Measurements from ENCODE around the gene PAN3.

The PAN3 gene

DNA sequence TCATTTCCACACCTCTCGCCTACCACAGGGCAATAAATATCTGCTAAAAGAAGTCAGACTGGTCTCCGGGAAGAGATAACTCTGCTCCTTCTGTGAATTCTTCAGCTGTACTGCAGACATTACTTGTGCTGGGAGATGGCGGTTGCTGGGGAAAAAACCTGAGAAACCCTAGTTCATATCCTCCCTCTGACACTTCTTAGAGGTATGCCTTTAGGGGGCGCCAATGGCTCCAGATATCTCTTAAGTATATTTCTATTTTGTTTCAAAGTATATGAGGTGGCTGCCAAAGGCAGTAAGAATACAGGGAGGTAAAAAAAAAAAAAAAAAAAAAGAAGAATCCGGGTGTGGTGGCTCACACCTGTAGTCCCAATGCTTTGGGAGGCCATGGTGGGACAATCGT lies 175.2 kb downstream of the PAN3 start:
- peak; percentile 24 for DNase-seq (ENCODE audit: low spot score)

DNA sequence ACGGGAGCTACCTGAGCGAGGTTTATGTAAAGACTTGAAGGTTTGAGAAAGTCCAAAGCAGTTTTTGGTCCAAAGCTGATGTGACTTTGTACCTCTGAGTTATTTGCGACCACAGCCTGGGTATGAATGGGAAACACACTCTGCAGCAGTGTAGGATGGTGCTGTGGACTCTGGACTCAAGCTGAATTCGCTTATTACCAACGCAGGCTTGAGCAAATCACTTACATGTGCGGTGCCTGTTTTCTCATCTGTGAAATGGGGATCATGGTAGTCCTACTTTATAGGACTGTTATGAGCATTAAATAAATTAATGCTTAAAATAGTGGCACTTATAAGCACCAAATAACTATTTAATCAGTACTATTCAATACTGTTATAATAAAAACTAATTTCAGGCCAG lies 176.5 kb downstream of the PAN3 start:
- DNase-seq (ENCODE audit: low spot score), result no peak

DNA sequence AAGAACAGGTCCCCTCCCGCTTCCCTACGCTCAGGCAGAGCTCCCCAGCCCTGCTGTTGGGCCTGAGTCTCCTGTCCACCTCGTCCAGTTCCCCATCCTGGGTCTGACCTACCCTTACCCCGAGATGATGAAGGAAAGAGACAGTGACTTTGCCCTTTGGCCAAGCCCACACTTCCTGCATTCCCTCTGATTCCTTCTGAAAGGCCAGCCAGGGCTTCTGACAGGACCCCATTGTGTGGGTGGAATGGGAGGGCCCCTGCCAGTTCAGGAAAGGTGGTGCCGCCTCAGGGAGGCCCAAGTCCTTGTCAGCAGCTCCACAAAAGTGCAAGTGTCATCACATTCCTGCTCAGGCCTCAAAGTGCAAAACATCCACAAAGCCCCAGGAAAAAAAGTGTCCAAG lies 177.8 kb downstream of the PAN3 start:
- no peak for DNase-seq (ENCODE audit: low spot score)

DNA sequence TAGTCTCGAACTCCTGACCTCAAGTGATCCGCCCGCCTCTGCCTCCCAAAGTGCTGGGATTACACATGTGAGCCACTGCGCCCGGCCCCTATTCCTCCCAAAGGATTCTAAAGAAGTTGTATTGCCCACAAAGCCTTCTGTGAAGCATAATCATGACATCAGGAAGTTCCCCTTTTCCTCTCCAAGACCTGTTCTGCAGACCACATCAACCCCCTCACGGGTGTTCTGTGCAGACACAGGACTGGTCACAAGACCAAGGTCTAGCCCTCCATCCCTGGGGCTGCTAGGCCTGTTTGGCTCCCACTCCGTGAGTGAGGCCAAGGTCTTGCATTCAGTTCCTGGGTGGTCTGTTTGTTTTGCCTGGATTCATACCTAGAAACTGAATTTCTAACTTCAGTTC lies 178.5 kb downstream of the PAN3 start:
- no peak for DNase-seq (ENCODE audit: low spot score)

DNA sequence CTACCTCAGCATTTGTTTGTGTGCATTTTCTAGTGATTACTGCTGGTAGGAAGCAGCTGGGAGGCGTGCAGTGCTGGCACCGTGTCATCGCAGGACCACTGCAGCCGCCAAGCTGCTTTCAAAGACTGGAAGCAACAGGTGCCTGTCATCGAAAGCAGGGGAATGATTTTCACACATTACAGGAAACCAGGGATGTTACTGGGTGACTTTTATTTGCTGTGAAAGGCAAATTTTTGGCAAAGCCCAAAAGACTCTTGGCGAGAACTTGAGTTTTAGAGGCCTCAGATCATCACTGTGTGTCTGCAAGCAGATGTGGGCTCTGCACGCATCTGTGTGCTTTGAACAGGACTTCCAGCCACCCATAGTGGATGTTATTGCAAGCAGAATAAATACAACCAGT lies 180.2 kb downstream of the PAN3 start:
- no peak for DNase-seq (ENCODE audit: low spot score)

DNA sequence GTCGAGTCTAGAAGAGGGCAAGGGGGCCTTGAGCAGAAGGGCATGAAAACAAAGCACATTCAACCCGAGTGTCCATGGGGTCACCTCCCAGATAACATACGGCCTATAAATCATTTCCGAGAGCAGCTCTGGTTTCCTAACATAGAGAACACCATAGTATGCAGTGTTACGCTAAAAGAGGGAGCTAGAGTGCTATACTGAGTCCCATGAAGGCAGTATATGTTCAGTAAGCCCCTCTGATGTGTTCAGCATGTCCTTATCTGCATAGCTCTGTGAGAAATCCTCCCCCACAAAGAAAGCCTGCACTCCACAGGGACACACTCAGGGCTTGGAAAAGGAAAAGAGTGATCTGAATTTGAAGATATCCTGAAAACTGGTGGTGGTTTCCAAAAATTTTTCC lies 181.2 kb downstream of the PAN3 start:
- no peak for DNase-seq (ENCODE audit: low spot score)

DNA sequence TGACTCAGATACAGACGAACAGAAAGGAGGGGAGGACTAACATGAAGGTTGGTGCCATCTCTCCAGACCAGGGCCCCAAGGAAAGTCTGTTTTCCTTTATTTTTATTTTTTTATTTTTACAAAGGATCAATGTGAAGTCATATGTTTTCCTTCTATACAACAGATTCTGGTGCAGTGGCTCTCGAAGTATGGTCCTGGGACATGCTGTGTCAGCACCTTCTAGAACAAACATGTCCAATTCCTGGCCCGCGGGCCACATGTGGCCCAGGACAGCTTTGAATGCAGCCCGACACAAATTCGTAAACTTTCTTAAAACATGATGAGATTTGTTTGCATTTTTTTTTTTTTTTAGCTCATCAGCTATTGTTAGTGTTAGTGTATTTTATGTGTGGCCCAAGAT lies 181.9 kb downstream of the PAN3 start:
- DNase-seq (ENCODE audit: low spot score), result no peak

DNA sequence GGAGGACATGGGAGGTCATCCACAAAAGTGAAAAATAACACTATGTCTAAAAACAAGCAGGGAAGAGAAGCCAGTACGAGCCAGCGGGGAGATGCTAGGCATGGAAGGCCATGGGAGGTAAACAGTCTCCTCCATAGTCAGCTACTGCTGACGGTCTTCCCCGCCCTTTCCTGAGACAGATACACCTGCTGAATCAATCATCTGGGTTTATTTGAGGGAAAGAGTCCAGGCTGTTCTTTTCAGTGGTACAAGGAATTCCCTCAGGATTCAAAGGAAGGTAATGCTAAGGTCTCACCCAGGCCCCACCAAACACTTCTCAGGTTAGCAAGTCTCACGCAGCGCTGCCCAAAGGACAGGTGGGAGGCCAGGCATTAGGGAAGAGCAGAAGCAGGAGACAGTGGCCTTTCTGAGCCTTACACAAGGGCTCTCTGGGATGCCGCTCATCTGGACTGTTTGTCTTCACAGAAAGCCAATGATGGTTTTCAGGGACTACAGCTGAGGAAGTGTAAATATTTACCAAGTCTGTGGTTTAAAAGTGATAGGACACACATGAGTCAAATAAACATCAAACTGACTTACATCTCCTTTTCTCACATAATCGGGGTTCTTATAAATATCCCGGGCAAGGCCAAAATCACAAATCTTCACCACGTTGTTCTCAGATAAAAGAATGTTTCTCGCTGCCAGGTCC lies 182.7 kb downstream of the PAN3 start:
- no peak for DNase-seq (ENCODE audit: low spot score)

DNA sequence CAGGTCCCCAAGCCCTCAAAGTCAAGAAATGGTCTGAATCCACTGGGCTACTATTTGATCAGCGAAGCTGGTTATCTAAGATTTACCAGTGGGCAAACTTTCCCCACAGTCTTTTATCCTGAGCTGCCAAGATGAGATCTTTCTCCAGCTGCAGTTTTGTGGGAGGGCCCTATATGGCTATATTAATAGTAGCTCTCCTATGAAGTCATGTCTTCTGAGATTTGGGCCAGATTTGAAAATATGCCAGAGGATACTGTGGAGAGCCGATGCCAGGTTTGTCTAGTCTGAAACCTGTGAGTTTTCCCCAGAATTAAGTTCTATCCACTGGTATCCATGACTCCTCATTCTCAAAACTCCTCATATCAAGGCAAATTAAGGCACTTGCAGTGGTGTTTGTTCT lies 183.4 kb downstream of the PAN3 start:
- no peak for DNase-seq (ENCODE audit: low spot score)

DNA sequence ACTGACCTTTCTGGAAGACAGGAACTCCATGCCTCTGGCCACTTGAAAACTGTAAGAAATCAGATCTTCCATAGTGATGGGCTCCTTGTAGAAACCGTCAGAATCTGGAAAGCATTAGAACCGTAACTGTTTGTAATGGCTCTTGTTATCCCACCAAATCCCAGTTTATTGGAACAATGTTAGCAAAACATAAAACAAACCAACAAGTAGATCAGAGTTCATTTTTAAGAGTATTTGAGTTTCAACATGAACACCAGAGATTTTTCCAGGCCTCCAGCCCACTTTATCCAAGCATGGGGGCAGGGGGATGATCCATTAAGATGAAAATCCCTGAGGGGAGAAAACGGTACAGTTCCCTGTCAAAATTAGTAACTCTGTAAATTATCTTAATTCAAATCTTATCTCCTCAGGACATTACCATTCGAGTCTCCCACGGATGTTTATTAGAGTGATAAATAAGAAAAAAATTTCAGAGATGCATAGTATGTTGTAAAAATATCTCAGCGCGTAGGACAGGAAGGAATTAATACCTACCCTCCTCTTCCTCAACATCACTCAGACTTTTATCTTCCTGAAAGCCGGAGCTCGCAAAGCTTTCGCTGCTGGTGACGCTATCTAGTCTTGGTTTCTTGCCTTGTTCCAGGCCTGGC lies 184.0 kb downstream of the PAN3 start:
- no peak for DNase-seq (ENCODE audit: low spot score)

DNA sequence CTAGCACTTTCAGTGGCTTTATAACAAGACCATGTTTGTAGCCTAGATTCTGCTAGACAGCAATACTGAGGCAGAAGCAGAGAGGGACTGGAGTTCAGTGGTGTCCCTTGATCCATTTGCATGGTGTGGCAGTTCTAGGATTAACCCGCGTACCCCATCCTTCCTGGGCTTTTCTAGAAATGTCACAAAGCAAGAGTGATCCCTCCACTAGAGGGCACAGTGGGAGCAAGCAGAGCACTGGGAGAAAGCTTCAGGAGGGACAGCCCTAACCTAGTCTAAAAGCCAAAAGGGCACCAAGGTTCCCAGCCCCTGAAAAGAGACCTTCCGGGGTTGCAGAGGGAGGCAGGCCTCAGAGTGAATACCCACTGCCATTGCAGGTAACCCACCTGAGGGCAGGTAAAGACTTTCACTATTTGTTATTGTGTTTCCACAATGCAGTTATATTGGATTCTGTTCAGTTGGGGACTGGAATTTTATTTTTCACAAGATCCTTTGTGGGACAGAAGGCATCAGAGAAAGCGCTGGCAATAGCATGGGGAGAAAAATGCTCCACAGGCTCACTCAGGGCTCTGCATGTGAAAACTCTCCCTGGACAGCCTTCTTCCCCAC lies 185.9 kb downstream of the PAN3 start:
- DNase-seq (ENCODE audit: low spot score), result peak; percentile 66

DNA sequence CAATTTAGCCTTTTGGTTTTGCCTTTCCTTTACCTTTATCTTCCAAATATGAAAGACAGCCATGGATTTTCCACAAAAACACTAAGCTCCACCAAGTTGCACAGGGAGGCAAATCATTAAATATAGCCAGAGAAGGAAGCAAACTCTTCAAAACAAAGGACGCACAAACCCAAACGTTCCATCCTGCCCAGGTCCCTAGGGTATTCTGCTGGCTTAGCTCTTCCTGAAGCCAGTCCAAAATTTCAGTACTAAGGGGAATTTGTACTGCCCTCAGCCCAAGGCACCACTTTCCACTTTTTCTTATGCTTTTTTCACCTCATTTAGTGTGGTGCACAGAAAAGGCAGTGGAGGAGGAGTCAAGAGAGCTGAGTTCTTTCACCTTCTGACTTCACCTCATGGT lies 186.7 kb downstream of the PAN3 start:
- DNase-seq (ENCODE audit: low spot score), result no peak

DNA sequence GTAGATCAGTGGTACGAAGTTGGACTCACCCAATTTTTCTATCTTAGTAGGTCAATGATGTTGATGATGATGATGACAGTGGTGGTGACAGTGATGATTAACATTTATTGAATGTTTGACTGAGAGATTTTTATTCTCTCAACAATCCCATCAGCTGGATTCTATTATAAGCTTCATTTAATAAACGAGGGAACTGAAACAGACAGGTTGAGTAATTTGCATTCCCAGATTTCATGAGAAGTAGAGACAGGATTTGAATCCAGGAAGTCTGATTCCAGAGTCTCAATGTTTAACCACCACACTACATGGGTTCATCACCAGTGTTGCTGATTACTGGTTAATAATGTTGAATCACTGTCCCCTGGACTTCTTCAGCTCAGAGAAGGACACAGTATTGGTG lies 187.7 kb downstream of the PAN3 start:
- no peak for DNase-seq (ENCODE audit: low spot score)

DNA sequence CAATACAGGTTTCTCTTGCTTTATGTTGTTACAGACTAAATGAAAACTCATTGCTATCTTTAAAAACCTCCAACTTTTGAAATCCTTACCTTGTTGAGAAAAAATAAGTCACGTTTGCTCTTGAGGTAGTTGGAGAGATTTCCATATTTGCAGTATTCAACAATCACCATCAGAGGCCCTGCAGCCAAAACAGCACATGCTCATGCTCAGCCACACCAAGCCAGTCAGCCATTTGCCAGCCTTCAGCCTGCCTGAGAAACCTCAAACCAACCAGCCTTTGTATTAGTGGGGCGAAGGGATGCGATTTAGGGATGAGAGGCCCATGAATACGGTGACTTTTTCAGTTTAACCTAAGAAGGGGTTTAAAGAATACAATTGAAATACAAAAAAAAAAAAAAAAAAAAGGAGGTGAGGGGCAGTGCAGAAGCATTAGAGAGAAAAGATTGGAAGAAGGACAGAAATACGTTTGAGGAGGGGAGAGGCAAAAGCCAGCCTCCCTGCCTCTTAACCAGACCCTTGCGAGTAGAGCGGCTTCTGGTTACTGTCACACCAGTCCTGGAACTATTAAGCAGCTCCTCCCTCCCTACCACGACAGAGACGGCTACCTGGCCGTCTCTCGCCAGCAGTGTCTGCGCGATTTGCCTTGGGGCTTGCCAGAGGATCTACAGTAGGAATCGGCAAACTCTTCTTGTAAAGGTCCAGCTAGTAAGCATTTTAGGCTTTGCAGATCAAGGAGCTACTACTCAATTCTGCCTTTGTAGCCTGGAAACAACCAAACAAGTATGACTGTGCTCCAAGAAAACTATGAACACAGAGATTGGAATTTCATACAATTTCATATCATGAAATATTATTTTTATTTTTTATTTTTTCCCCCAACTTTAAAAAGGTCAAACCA lies 189.3 kb downstream of the PAN3 start:
- no peak for DNase-seq (ENCODE audit: low spot score)

DNA sequence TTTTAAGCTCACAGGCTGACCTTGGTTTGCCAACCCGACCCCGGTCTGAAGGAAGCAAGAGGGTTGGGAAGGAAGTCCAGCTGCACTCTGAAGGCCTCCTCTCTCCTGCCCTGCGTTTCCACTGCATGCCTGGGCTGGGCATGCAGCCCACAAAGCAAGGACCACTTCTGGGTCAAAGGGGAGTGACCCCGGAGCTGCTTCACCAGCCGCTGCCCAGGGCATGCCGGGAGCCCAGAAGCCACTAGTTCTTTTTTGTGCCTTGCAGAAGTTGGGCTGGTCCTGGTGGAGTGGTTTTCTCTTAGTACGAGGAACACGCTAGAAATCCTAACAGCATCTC lies 189.9 kb downstream of the PAN3 start:
- DNase-seq (ENCODE audit: low spot score), result no peak

DNA sequence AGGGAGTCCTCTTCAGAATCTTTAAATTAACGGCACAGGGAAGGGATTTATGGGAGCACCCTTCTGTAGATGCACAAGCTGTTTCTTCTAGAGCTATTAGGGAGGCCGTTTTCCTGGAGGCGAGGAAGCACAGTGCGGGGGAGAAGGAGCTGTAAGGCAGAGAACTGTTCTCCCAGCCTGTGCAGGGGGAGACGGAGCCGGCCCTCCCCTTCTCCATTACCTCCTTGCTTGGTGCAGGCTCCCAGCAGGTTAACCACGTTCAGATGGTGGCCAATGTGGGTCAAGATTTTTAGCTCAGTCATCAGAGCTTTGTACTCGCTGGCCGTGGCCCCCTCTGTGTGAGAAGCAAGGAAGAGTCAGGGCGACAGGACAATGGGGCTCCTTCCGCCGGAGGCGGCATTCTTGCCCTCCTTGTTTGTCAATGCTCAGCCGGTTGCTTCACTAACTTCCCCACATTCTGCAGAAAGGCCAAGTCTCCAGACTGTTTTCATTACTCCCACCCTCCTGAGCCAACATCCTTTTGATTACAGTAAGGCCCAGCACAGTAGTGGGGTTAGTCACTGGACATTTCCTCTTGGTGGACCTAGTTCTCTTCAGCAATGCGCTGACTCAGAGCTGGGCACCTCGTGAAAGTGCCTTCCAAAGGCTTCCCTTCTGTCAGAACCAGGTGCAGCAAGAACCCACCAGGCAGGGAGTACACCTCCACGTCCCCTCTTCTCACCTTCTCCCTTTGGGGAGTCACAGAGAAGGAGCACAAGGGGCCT lies 191.2 kb downstream of the PAN3 start:
- no peak for DNase-seq (ENCODE audit: low spot score)

DNA sequence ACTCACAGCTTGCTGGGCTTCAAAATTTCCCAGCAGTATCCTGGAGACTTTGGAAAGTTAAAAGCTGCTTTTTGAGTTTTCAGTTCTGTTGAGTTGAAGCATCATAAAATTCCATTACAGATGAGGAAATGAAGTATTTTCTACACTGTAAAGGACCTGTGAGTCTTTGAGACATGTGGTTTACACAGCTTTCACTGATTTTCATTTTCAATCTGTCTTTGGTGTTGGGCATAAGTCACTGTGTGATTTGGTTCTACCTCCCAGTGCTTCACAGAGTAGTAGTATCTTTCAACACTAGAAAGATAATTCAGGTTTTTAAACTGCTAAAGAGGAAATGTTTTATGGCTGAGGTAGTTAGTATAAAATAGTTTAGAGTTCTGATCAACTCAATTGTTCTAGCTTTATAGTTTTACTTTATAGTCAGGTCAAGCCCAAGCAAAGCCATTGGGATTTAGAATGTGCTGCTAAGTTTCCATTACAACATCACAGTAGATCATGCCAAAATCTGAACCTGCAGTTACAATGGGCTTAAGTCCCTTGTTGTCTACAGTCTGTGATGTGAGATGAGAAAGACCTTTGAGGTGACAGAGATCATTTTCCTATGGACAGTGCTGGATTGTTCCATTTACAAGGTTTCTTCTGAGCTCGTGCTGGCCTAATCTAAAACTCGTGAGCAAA lies 195.0 kb downstream of the PAN3 start:
- DNase-seq (ENCODE audit: low spot score), result no peak

DNA sequence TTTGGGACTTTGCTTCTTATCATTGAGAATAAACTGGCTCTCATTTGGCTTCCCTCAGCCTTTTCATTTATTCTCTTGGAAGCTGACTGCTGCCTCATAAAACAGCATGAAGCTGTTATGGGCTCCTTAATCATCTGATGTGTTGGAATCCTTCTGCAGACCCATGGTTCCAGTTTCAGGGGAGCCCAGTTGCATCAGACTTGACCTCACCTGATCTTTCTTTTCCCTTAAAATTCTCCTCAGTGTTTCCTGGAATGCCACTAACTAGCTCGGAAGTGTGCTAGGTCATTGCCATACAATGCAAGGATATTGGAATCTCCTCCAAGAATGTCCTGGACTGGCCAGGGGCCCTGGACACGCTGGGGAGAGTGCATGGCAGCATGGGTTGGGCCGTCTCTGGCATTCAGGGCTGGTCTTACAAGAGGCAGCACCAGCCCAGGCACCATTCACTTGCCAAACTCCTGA lies 197.9 kb downstream of the PAN3 start:
- no peak for DNase-seq (ENCODE audit: low spot score)

DNA sequence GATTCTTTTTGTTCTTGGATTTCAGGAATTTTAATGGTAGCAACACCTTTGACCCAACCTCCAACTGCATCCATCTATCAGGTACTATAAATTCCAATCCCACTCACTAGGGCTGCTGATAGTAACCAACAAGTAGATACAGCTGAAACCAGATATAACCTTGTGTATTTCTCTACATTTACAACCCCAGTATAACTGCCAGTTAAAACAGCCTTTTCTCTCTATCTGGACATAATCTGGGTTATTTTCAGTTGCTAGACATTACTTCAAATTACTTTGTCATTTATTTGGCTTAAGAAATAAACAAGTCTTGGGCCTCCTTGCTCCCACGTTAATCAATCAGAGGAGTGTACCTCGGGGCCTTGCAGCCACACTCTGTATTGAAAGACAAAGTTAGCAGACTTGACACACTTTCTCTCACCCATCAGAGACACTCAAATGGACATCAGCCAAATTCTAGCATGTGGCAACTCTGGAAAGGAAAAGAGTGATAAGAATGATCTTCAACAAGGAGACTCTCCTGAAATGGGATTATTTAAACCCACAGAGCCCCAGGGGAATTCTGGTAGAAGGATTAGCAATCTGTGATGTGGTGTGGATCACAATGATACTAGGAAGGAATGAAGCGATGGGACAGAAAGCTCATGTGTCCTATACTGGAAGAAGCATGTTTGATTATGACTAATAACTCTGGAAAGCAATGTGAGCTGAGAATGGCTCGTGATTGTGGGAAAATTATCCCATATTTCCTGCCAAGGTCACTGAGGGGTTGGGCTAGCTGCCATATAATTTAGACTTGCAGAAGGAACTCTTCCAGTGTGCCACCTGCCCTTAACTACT lies 199.0 kb downstream of the PAN3 start:
- no peak for DNase-seq (ENCODE audit: low spot score)

DNA sequence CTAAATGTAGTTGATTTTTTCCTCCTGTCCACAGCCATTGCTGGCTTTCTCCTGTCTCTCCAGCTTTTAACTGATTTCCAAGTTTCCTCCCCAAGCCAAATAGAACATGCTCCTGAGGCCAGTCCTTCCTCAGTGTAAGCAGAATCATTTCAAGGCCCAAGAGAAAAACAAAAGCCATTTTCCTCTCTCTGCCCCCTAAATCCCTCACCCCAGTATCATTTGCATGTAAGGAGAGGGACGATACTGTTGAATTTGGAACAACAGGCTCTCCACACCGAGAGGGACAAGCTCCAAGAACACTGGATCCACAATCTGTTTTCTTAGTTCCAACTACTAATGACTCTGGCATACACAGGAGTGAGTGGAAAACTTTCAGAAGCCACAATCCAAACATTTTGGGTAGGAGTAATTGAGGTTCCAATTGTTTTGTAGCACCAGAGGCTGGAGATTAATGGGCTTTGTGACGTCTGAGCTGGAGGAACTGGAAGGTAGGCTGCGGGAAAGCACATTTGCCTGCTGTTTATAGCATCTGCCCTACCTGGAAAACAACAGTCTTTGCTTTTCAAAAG lies 199.7 kb downstream of the PAN3 start:
- DNase-seq (ENCODE audit: low spot score), result no peak

Measured in germinal center (tissue), 1 donor.